Motor neuron (in vitro differentiated cells): ENCODE measurements around the gene ASIC3. TPM values are rescaled to one million over a fixed set of nuclear protein-coding genes. Genes with fewer than 3 reads are reported as not detected.
"Not testable (repeated sequence)": the region's sequence is repeated elsewhere in the genome, so short reads cannot be mapped to it uniquely, and the experiment has no call there.

Source experiments
- ATAC-seq, 8 experiments: fragments of 200-7000 bp; cut with Tn5 transposase; replicated peaks in 6 of 8; 2 replicates each; pipeline ENCODE4 v1.8.0; 2021; ENCODE audit warnings: mild to moderate bottlenecking in 8 of 8, moderate library complexity in 8 of 8
- H3K27ac ChIP-seq, 2 donors: fragments of 250-450 bp; sonication (Bioruptor Pico); 2 replicates each; pipeline ENCODE4 v1.9.0; 2021; ENCODE audit warnings: antibody characterized with exemption in 2 of 2, mild to moderate bottlenecking in 2 of 2, moderate library complexity in 1 of 2
- H3K4me1 ChIP-seq, 2 donors: fragments of 250-450 bp; sonication (Bioruptor Pico); replicated peaks in 1 of 2; 2 replicates each; pipeline ENCODE4 v1.6.1; 2021; ENCODE audit warnings: antibody characterized with exemption in 2 of 2, mild to moderate bottlenecking in 2 of 2, moderate library complexity in 1 of 2
- H3K4me3 ChIP-seq, 5 donors: fragments of 250-450 bp; sonication (Bioruptor Pico); 2 replicates each; pipeline ENCODE4 v1.9.0; 2021; ENCODE audit warnings: antibody characterized with exemption in 5 of 5, mild to moderate bottlenecking in 5 of 5, moderate library complexity in 4 of 5
- WGBS, 10 experiments: fragments of 450-650 bp; shearing (Covaris generic); methylation state at CpG; one replicate each; pipeline ENCODE4 v1.0.0; 2022; 5-methylcytosine and 5-hydroxymethylcytosine counted together
- in situ Hi-C, 9 experiments: fragments of 400-800 bp; cut with MboI; loops; one replicate each; pipeline ENCODE4 v1.15.0; 2021; ENCODE audit warnings: low sequenced_read_pairs in 9 of 9, low pct_unique_long_range_greater_than_20kb in 2 of 9; ENCODE audit not compliant: unreplicated experiment in 9 of 9
- total RNA-seq, 8 experiments: library from RNA; unstranded; fragments of 300-600 nt; gene quantifications; 2 replicates each; pipeline versions ENCODE4 v1.2.3 to v1.2.4, GENCODE V29; 2022

Gene ASIC3
- total RNA-seq, 8 experiments from 2014 or later: 0.76 to 5.0 (median 2.5) TPM

GRCh38 chr7:151016942-151017341 lies 31.4 kb upstream of the ASIC3 start:
- Histone ChIP-seq H3K4me1 (peaks cover 35 to 44% of the 10 kb centered on the region in 2 donors), H3K27ac (no peak overlapping the region), H3K4me3 (no peak overlapping the region)
- 72 to 86% (median 80%) methylated on average over 1 to 8 of the region's 15 CpGs; no CpG with 5 or more reads in 7 of the 10 experiments for WGBS, 10 experiments
- in situ Hi-C loops: no loop called here
- ATAC-seq: no peak

- no peak overlapping the region for H3K4me3 ChIP-seq
- 0 to 100% (median 73%) methylated on average over 1 to 6 of the region's 13 CpGs; no CpG with 5 or more reads in 4 of the 10 experiments for WGBS, 10 experiments
- ATAC-seq: no peak
- no peak overlapping the region for H3K27ac ChIP-seq
- in situ Hi-C loops: no loop called here
- peaks cover 35 to 44% of the 10 kb centered on the region in 2 donors for H3K4me1 ChIP-seq
Measured at GRCh38 chr7:151017370-151017952, 30.9 kb upstream of the ASIC3 start.

GRCh38 chr7:151017953-151018420 lies 30.3 kb upstream of the ASIC3 start:
- peak; percentile 47 to 83 (median 68) for ATAC-seq
- H3K4me1 ChIP-seq: peaks cover 31 to 43% of the 10 kb centered on the region in 2 donors
- H3K4me3 ChIP-seq: peak overlapping the region in 2 of 5 donors; percentile 14 to 15
- 0 to 76% (median 12%) methylated on average over 5 to 11 of the region's 34 CpGs; no CpG with 5 or more reads in 4 of the 10 experiments for WGBS, 10 experiments
- peak overlapping the region in 1 of 2 donors; percentile 13 for H3K27ac ChIP-seq
- in situ Hi-C loops: no loop called here

- ATAC-seq: peak; percentile 14 to 67 (median 50)
- H3K27ac ChIP-seq: peak overlapping the region in 1 of 2 donors; percentile 57
- 5 to 47% (median 7%) methylated on average over 4 to 7 of the region's 82 CpGs; no CpG with 5 or more reads in 7 of the 10 experiments for WGBS, 10 experiments
- peak overlapping the region in 3 of 5 donors; percentile 2 to 14 (median 9) for H3K4me3 ChIP-seq
- H3K4me1 ChIP-seq: peaks cover 25 to 37% of the 10 kb centered on the region in 2 donors
- in situ Hi-C loops: no loop called here
Measured at GRCh38 chr7:151018421-151019129, 29.8 kb upstream of the ASIC3 start.

- peak overlapping the region in 1 of 2 donors; percentile 57 for H3K27ac ChIP-seq
- H3K4me3 ChIP-seq: peak overlapping the region in 1 of 5 donors; percentile 9
- WGBS, 10 experiments: 0 to 100% (median 52%) methylated on average over 1 to 13 of the region's 20 CpGs; no CpG with 5 or more reads in 6 of the 10 experiments
- ATAC-seq: no peak
- H3K4me1 ChIP-seq: peaks cover 23 to 34% of the 10 kb centered on the region in 2 donors
- in situ Hi-C loops: no loop called here
Measured at GRCh38 chr7:151019130-151019447, 29.2 kb upstream of the ASIC3 start.

GRCh38 chr7:151020231-151020630 lies 28.1 kb upstream of the ASIC3 start:
- no peak overlapping the region for H3K4me3 ChIP-seq
- H3K4me1 ChIP-seq: peaks cover 21 to 34% of the 10 kb centered on the region in 2 donors
- WGBS, 10 experiments: 14 to 20% methylated on average over 1 to 5 of the region's 7 CpGs; no CpG with 5 or more reads in 8 of the 10 experiments
- H3K27ac ChIP-seq: peak overlapping the region in 1 of 2 donors; percentile 48
- peak in 6 of 8 experiments; percentile 7 to 67 (median 52) for ATAC-seq
- in situ Hi-C loops: no loop called here

GRCh38 chr7:151023232-151023631 lies 25.1 kb upstream of the ASIC3 start:
- no peak for ATAC-seq
- WGBS, 10 experiments: 79 to 86% (median 80%) methylated on average over 1 to 10 of the region's 10 CpGs; no CpG with 5 or more reads in 6 of the 10 experiments
- no peak overlapping the region for H3K27ac ChIP-seq
- in situ Hi-C loops: no loop called here
- H3K4me3 ChIP-seq: no peak overlapping the region
- H3K4me1 ChIP-seq: peaks cover 26 to 31% of the 10 kb centered on the region in 2 donors

GRCh38 chr7:151024435-151025056 lies 23.8 kb upstream of the ASIC3 start, which contains the start of gene ATG9B:
Gene ATG9B, minus strand, starts transcription at chr7:151024494. Its CDS starts 71 bp downstream, at chr7:151024423.
- in situ Hi-C loops: no loop called here
- no peak within 1 kb of the TSS for H3K4me3 ChIP-seq
- H3K4me1 ChIP-seq: peaks cover 22 to 24% of the 10 kb centered on the region in 2 donors
- 17 to 80% (median 62%) methylated on average over 1 to 4 of the region's 4 CpGs; no CpG with 5 or more reads in 2 of the 10 experiments for WGBS, 10 experiments
- ATAC-seq: no peak
- no peak within 1 kb of the TSS for H3K27ac ChIP-seq

GRCh38 chr7:151025924-151026671 lies 22.2 kb upstream of the ASIC3 start:
- ATAC-seq: no peak
- WGBS, 10 experiments: 85 to 100% (median 100%) methylated on average over 1 to 3 of the region's 4 CpGs; no CpG with 5 or more reads in 7 of the 10 experiments
- Histone ChIP-seq H3K4me1 (peaks cover 10 to 11% of the 10 kb centered on the region in 2 donors), H3K4me3 (no peak overlapping the region), H3K27ac (no peak overlapping the region)
- in situ Hi-C loops: no loop called here

- H3K27ac ChIP-seq, ATAC-seq, in situ Hi-C loops: not testable (repeated sequence)
- peaks cover 9 to 11% of the 10 kb centered on the region in 2 donors for H3K4me1 ChIP-seq
- peak overlapping the region in 1 of 5 donors; percentile 77 for H3K4me3 ChIP-seq
- WGBS, 10 experiments: 0 to 59% (median 30%) methylated on average over 1 to 11 of the region's 19 CpGs
Measured at GRCh38 chr7:151026771-151027727, 21.3 kb upstream of the ASIC3 start.

GRCh38 chr7:151027728-151028130 lies 20.6 kb upstream of the ASIC3 start:
- peaks cover 9 to 11% of the 10 kb centered on the region in 2 donors for H3K4me1 ChIP-seq
- H3K27ac ChIP-seq: peak overlapping the region; percentile 40 to 81
- 0 to 22% (median 0%) methylated on average over 1 to 8 of the region's 16 CpGs; no CpG with 5 or more reads in 1 of the 10 experiments for WGBS, 10 experiments
- in situ Hi-C loops, ATAC-seq: not testable (repeated sequence)
- peak overlapping the region; percentile 77 to 99 (median 89) for H3K4me3 ChIP-seq
